AG10803 (cell line): Measurements from ENCODE around the gene ETV6.

ENCODE experiments used
- DNase-seq: peaks from one replicate; pipeline ENCODE4 v3.0.0; 2010; ENCODE audit warnings: low read depth
- H3K4me3 ChIP-seq: 2 replicates; pipeline ENCODE4 v1.5.1; 2011; ENCODE audit warnings: mild to moderate bottlenecking, low read length, control low read depth
- TF ChIP-seq, protein P1 (sequence below): conservative IDR thresholded peaks from 2 replicates; pipeline ENCODE4 v1.5.1; 2011; ENCODE audit warnings: mild to moderate bottlenecking, low read length, control low read depth, inconsistent platforms

ETV6 gene

DNA sequence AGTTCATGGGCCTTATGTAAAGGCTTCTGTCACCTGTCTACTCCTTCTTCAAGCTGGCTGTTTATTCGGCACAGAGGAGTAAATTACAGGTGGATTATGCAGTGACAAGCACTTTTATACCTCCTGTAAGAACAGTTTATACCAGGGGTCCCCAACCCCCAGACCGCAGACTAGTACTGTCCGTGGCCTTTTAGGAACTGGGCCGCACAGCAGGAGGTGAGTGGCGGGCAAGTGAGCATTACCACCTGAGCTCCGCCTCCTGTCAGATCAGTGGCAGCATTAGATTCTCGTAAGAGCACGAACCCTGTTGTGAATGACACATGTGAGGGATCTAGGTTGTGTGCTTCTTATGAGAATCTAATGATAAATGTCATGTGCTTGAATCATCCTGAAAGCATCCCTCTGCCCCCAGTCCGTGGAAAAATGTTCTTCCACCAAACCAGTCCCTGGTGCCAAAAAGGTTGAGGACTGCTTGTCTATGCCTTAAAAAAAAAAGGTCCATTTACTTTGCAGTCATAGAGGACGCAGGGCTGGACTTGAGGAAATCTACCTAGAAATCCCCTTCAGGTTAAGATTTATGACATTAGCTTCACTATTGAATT is 78.8 kb downstream of the ETV6 start:
- H3K4me3 ChIP-seq = no peak overlapping the region
- DNase-seq = no peak
- TF ChIP-seq, protein P1, sequence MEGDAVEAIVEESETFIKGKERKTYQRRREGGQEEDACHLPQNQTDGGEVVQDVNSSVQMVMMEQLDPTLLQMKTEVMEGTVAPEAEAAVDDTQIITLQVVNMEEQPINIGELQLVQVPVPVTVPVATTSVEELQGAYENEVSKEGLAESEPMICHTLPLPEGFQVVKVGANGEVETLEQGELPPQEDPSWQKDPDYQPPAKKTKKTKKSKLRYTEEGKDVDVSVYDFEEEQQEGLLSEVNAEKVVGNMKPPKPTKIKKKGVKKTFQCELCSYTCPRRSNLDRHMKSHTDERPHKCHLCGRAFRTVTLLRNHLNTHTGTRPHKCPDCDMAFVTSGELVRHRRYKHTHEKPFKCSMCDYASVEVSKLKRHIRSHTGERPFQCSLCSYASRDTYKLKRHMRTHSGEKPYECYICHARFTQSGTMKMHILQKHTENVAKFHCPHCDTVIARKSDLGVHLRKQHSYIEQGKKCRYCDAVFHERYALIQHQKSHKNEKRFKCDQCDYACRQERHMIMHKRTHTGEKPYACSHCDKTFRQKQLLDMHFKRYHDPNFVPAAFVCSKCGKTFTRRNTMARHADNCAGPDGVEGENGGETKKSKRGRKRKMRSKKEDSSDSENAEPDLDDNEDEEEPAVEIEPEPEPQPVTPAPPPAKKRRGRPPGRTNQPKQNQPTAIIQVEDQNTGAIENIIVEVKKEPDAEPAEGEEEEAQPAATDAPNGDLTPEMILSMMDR = no peak

DNA sequence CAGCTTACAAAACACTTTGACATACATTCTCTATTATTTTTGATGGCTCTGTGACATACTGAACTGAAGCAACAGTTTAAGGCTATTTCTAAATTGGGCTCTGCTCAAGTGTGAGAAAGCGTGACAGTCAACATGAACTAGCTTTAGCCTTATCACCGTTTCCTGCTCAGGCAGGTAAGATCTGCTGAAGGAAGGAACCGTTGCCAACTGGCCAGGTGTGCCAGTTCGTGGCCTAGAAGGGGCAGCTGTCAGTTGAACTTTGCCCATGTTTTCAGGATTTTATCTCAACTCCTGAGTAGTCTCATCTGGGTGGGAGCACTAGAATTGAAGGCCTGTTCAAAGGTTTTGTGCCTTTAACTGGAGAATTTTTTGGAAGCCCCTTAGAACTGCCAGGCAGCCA is 79.5 kb downstream of the ETV6 start:
- DNase-seq = no peak
- H3K4me3 ChIP-seq = no peak overlapping the region
- TF ChIP-seq, protein P1 = no peak

DNA sequence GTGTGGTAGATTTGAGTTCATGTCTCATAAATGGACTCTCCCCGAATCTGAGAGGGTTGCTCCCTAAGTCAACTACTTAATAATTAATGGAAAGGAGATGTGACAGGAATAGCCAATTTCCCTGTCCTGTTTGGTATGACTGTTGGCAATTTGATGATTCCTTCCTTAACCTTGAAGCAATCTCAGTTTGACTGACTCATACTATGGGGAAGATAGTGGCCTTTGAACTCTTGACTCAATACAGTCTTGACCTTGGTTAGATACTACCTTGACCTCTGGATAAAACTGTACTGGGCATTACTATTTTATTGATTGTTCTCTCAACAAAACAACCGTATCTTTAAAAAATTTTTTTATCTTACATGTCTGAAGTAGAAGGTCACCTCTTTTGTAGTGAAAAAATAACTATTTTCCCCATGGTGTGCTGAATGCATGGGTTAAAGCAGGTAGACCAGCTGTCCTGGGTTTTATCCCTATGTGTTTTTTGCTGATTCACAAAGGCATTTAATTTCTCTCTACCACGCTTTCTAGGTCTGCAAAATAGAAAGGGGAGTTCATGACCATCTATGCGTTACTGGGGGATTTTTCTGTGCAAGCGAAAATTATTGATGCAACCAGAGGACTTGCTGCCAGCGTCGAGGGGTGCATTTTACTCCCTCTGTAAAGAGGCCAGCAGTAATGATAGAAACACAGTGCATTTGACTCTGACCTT is 80.1 kb downstream of the ETV6 start:
- no peak for DNase-seq
- TF ChIP-seq, protein P1 = no peak
- no peak overlapping the region for H3K4me3 ChIP-seq

DNA sequence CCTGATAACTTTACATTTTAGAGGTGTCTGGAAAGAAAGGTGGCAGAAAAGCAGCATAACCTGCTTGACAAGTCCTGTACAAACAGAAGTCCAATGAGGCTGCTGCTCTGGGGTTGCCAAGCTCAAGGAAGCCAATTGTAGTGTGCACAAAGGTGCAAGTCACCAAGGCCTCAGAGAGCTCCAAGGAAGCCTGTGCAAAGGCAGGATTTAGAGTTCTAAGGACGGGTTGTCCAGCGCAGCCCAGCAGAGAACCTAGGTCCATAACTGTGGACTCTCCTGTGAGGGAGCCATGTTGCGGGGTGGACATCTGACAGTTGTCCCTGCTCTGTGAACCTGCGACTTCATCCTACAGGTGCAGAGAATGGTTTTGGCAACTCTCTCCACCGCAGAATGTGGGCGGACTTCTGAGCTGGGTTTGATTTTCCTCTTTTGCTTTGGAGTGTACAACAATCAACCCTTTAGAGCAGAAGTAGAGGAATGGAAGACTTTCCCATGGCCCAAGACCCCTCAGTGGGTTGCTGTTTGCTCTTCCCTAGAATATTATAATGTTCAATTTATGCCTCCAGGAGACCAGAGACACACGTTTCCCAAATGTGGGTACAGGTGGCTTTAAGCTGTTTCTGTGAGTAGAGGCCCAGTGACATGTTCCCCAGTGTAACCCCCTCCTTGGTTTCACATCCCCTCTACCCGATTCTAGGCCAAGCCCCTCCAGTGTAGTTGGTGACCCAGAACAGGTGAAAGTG is 81.0 kb downstream of the ETV6 start:
- no peak overlapping the region for H3K4me3 ChIP-seq
- no peak for DNase-seq
- TF ChIP-seq, protein P1 = no peak

DNA sequence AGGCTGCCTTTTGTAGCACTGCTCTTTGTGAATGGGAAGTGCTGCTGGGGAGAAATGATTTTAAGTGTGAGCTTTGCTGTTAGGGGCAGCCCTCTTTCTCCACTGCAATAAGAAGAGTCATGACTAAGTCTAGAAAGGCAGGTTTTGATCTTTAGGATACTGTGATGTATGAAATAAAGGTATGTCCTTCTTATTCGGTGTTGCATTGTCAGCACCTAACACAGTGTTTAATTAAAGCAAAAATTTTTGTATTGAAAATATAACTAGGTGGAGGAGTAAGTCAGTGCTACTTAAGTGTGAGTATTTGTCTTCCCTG is 81.5 kb downstream of the ETV6 start:
- DNase-seq = no peak
- TF ChIP-seq, protein P1 = no peak
- no peak overlapping the region for H3K4me3 ChIP-seq

DNA sequence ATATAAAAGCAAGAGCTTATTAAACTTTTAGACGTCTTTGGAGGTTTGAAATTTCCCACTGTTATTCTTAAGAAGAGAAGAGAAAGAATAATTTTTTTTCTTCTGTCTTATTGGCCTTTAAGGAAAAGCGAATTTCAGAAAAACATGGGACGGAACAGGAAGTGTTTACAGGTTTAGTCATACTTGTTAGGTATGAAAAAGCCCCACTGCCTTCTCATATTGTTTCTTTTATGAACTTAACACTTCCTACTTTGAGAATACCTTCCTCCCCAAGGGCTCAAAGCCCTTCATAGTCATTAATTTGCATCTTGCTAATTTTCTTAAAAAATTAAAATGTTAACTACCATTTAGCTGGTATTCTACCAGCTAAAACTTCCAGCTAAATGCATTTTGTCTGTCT is 82.0 kb downstream of the ETV6 start:
- DNase-seq = peak; percentile 62
- TF ChIP-seq, protein P1 = no peak
- H3K4me3 ChIP-seq = no peak overlapping the region

DNA sequence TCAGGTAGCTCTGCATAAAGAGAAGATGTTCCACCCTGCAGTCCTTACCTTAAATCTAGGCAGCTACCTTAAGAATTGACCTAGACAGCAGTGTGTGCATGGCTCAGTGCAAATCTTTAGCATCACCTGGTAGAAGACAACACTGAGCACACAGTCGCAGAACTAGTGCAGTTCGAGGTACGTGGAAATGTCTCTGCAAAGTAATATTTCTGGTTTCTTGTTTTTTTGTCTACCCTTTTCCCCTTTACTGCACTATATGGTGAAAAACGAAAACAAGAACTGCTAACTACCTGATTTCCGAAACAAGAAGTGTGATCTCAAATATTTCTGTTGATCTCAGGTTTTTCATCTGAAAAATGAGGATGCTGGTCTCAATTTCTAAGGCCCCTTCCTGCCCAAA is 82.5 kb downstream of the ETV6 start:
- TF ChIP-seq, protein P1 = no peak
- no peak overlapping the region for H3K4me3 ChIP-seq
- no peak for DNase-seq
